Chondrocyte (in vitro differentiated cells): ENCODE measurements around the gene MRPL37. TPM values are rescaled to one million over a fixed set of nuclear protein-coding genes. Genes with fewer than 3 reads are reported as not detected.

Experiments used
- DNase-seq: peaks from one replicate; pipeline ENCODE4 v3.0.0; 2021; ENCODE audit warnings: mixed read lengths, low spot score
- H3K27ac Mint-ChIP-seq: one replicate; pipeline ENCODE4 v1.8.0; 2021; ENCODE audit warnings: mild to moderate bottlenecking, moderate library complexity, mixed read lengths; ENCODE audit not compliant: unreplicated experiment
- H3K27me3 Mint-ChIP-seq: 2 replicates; pipeline ENCODE4 v1.8.0; 2021; ENCODE audit warnings: low read depth, mixed read lengths
- H3K36me3 Mint-ChIP-seq: 2 replicates; pipeline ENCODE4 v1.8.0; 2021; ENCODE audit warnings: low read depth, mixed read lengths
- H3K4me1 Mint-ChIP-seq: 2 replicates; pipeline ENCODE4 v1.8.0; 2021; ENCODE audit warnings: low read depth, mild to moderate bottlenecking, mixed read lengths
- H3K4me3 Mint-ChIP-seq: one replicate; pipeline ENCODE4 v1.8.0; 2021; ENCODE audit warnings: mild to moderate bottlenecking, moderate library complexity, mixed read lengths; ENCODE audit not compliant: unreplicated experiment
- H3K9me3 Mint-ChIP-seq: 2 replicates; pipeline ENCODE4 v1.8.0; 2021; ENCODE audit warnings: low read depth, mixed read lengths
- total RNA-seq: library from RNA; stranded (reverse); gene quantifications from 3 replicates; pipeline ENCODE4 v1.2.1, GENCODE V29; 2021
- TF ChIP-seq, protein P1 (sequence below): fragments of 200-600 bp; sonication (generic); IDR thresholded peaks from 2 replicates; pipeline ENCODE4 v1.5.0; 2021; ENCODE audit warnings: antibody characterized with exemption, mild to moderate bottlenecking, moderate library complexity

MRPL37 gene
- total RNA-seq, 1 donor from 2014 or later = 66.9 TPM

DNA sequence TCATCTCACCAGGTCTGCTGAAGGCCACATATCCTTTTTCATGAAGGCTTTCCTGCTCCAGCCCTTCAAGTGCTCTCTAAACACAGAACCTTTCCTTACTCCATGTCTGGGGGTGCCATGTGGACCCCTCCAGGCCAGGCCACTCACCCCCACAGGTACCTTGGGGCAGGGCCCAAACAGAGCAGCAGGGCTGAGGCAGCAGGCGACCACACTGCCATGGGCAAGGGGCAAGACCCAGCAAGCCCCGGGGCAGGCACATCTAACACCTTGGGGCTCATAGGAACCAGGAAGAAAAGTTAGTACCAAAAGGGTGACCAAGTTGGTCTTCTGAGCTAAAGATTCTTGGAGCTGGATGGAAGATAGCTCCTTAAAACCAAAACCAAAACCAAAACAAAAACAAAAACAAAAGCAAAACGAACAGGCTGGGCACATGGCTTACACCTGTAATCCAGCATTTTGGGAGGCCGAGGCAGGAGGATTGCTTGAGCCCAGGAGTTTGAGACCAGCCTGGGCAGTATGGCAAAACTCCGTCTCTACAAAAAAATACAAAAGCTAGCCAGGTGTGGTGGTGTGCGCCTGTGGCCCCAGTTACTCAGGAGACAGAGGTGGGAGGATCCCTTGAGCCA, 63.7 kb downstream of the MRPL37 start:
- no peak for DNase-seq
- TF ChIP-seq, protein P1, sequence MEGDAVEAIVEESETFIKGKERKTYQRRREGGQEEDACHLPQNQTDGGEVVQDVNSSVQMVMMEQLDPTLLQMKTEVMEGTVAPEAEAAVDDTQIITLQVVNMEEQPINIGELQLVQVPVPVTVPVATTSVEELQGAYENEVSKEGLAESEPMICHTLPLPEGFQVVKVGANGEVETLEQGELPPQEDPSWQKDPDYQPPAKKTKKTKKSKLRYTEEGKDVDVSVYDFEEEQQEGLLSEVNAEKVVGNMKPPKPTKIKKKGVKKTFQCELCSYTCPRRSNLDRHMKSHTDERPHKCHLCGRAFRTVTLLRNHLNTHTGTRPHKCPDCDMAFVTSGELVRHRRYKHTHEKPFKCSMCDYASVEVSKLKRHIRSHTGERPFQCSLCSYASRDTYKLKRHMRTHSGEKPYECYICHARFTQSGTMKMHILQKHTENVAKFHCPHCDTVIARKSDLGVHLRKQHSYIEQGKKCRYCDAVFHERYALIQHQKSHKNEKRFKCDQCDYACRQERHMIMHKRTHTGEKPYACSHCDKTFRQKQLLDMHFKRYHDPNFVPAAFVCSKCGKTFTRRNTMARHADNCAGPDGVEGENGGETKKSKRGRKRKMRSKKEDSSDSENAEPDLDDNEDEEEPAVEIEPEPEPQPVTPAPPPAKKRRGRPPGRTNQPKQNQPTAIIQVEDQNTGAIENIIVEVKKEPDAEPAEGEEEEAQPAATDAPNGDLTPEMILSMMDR = no peak
- H3K27me3 Mint-ChIP-seq = no peaks in the 10 kb centered on the region
- no peak overlapping the region for H3K4me3 Mint-ChIP-seq
- no peaks in the 10 kb centered on the region for H3K9me3 Mint-ChIP-seq
- no peak overlapping the region for H3K27ac Mint-ChIP-seq
- peaks cover 3% of the 10 kb centered on the region for H3K36me3 Mint-ChIP-seq
- peaks cover 18% of the 10 kb centered on the region for H3K4me1 Mint-ChIP-seq

DNA sequence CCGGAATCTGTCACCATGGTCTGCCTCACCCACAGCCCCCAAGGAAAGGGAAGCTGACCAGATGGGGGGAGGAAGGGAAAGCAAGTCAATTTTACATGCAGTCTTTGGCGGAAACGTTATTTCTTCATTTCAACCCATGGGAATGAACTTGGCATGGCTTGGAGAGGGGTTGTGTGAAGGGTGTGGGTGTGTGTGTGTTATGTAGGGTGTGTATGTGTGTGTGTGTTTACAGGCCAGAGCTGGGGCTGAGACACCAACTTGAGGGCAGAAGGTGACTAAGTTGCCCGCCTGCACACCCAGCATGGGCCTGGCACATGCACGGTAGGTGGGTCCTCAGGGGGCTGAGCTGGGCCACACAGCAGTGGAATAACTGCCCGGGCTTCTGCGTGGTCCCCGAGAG, 65.2 kb downstream of the MRPL37 start:
- peaks cover 3% of the 10 kb centered on the region for H3K36me3 Mint-ChIP-seq
- no peaks in the 10 kb centered on the region for H3K9me3 Mint-ChIP-seq
- TF ChIP-seq, protein P1 = no peak
- no peak overlapping the region for H3K27ac Mint-ChIP-seq
- H3K4me3 Mint-ChIP-seq = no peak overlapping the region
- H3K4me1 Mint-ChIP-seq = peaks cover 18% of the 10 kb centered on the region
- no peak for DNase-seq
- H3K27me3 Mint-ChIP-seq = no peaks in the 10 kb centered on the region

DNA sequence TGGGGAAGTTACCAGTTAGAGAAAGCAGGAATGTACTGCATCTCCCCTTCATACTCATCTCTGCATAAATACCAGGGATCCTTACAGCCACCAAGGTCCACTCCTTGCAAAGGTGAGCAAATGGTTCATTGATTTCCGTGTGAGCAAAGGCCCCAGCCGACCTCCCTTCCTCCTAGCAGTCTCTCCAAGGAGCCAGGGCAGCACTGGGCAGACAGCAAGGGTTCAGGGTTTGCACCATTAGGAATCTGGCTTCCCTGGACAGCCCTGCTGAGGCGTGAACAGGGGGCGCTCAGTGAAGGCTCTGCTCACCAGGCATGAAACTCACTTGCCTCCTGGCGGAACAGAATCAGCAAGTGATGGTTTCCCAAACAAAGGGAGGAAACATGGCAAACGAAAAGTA, 65.7 kb downstream of the MRPL37 start:
- no peaks in the 10 kb centered on the region for H3K9me3 Mint-ChIP-seq
- peaks cover 3% of the 10 kb centered on the region for H3K36me3 Mint-ChIP-seq
- H3K27me3 Mint-ChIP-seq = no peaks in the 10 kb centered on the region
- no peak for DNase-seq
- TF ChIP-seq, protein P1 = no peak
- H3K4me1 Mint-ChIP-seq = peaks cover 13% of the 10 kb centered on the region
- no peak overlapping the region for H3K27ac Mint-ChIP-seq
- H3K4me3 Mint-ChIP-seq = no peak overlapping the region

DNA sequence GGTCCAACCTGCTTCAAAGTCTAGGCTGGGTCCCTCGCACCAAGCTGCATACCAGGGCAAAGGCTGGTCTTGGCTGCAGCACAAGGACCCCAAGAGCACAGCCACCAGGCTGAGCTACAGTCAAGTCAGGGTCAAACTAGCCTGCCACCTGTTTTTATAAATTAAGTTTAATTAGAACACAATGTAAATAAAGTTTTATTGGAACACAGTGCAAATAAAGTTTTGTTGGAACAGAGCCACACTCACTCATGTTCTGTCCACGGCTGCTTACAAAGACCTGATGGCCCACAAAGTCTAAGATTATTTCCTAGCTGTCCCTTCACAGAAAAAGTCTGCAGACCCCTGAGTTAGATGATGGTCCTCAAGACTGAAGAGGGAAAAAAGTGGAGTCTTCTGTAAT, 66.2 kb downstream of the MRPL37 start:
- no peak for DNase-seq
- no peak overlapping the region for H3K4me3 Mint-ChIP-seq
- no peak overlapping the region for H3K27ac Mint-ChIP-seq
- H3K36me3 Mint-ChIP-seq = peaks cover 3% of the 10 kb centered on the region
- H3K9me3 Mint-ChIP-seq = no peaks in the 10 kb centered on the region
- H3K27me3 Mint-ChIP-seq = no peaks in the 10 kb centered on the region
- TF ChIP-seq, protein P1 = no peak
- H3K4me1 Mint-ChIP-seq = peaks cover 10% of the 10 kb centered on the region

DNA sequence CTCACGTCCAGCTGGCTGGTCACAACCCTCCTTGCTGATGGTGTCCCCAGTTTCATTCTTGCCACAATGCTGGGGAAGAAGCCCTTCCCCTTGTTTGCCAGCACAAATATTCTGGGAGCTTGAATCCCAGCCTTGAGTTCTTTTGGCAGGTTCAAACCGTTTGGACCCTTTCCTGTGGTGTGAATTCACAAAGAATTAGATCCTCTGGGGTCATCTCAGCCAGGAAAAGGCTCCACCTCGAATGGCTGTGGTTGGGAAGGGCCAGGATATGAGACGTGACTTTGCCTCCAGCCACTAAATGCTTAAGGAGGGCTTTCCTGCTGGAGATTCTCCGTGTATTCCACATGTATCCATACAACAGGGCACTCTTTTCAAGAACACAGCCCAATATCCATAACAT, 66.9 kb downstream of the MRPL37 start:
- no peaks in the 10 kb centered on the region for H3K9me3 Mint-ChIP-seq
- no peak overlapping the region for H3K27ac Mint-ChIP-seq
- TF ChIP-seq, protein P1 = no peak
- H3K27me3 Mint-ChIP-seq = no peaks in the 10 kb centered on the region
- H3K36me3 Mint-ChIP-seq = peaks cover 3% of the 10 kb centered on the region
- H3K4me1 Mint-ChIP-seq = peaks cover 17% of the 10 kb centered on the region
- no peak for DNase-seq
- H3K4me3 Mint-ChIP-seq = no peak overlapping the region

Other genes with a start within 250 kb of the MRPL37 start
- not detected in 3 replicates for gene LDLRAD1, start 182.0 kb upstream of the MRPL37 start, total RNA-seq
- 294 to 335 TPM (median 301 TPM) in 3 replicates for gene TMEM59, start 147.0 kb upstream of the MRPL37 start, total RNA-seq
- gene TCEANC2, start 146.6 kb upstream of the MRPL37 start, total RNA-seq = 3.6 to 4.8 TPM (median 3.9 TPM) in 3 replicates
- gene CDCP2, start 47.2 kb upstream of the MRPL37 start, total RNA-seq = not detected in 3 replicates
- 7.0 to 7.8 TPM (median 7.5 TPM) in 3 replicates for gene CYB5RL, start 137 bp upstream of the MRPL37 start, total RNA-seq
- 22.0 to 41.2 TPM (median 26.2 TPM) in 3 replicates for gene SSBP3, start 206.2 kb downstream of the MRPL37 start, total RNA-seq